Measurements from ENCODE around the gene DGKD.

DGKD gene

GRCh38 chr2:233341296-233341695, 13.0 kb upstream of the DGKD start:
- TF ChIP-seq EZH2 (optimal IDR thresholded peaks at IDR 0.05; ENCODE audit: low read depth, low read length) = no peak

GRCh38 chr2:233342301-233342700, 12.0 kb upstream of the DGKD start:
- H3K9ac ChIP-seq (ENCODE audit: low read length) = no peak overlapping the region
- H3K27me3 ChIP-seq (replicated peaks; ENCODE audit: insufficient read depth, low read length) = no peaks in the 10 kb centered on the region
- H3K36me3 ChIP-seq (replicated peaks; ENCODE audit: insufficient read depth, low read length) = no peaks in the 10 kb centered on the region
- no peak for TF ChIP-seq CTCF (IDR thresholded peaks at IDR 0.05; ENCODE audit: low read length)
- TF ChIP-seq EZH2 (optimal IDR thresholded peaks at IDR 0.05; ENCODE audit: low read depth, low read length) = no peak
- TF ChIP-seq EZH2phosphoT487 (IDR thresholded peaks at IDR 0.05; ENCODE audit: low read length) = no peak
- no peaks in the 10 kb centered on the region for H3K4me1 ChIP-seq (ENCODE audit: low read length)
- DNase-seq = no peak
- no peak overlapping the region for H3K4me2 ChIP-seq (ENCODE audit: low read depth, low read length)
- H3F3A ChIP-seq (ENCODE audit: insufficient read depth, low read length) = no peaks in the 10 kb centered on the region
- H3K27ac ChIP-seq (ENCODE audit: low read length) = no peak overlapping the region
- H4K20me1 ChIP-seq (ENCODE audit: insufficient read depth, low read length) = no peaks in the 10 kb centered on the region
- H2AFZ ChIP-seq (ENCODE audit: low read length) = no peak overlapping the region
- no peaks in the 10 kb centered on the region for H3K79me2 ChIP-seq (ENCODE audit: low read length)
- H3K9me2 ChIP-seq (replicated peaks; ENCODE audit: insufficient read depth, low read length) = no peaks in the 10 kb centered on the region
- H3K9me3 ChIP-seq (replicated peaks; ENCODE audit: insufficient read depth, low read length) = no peaks in the 10 kb centered on the region
- no peak overlapping the region for H3K4me3 ChIP-seq (ENCODE audit: low read length)

More at GRCh38 chr2:233341296-233341695, 13.0 kb upstream of the DGKD start:
- Histone ChIP-seq H3K4me3 (ENCODE audit: low read length) (no peak overlapping the region), H2AFZ (ENCODE audit: low read length) (no peak overlapping the region), H3K79me2 (ENCODE audit: low read length) (no peaks in the 10 kb centered on the region), H4K20me1 (ENCODE audit: insufficient read depth, low read length) (no peaks in the 10 kb centered on the region), H3K9me2 (replicated peaks; ENCODE audit: insufficient read depth, low read length) (no peaks in the 10 kb centered on the region), H3K9me3 (replicated peaks; ENCODE audit: insufficient read depth, low read length) (no peaks in the 10 kb centered on the region), H3K9ac (ENCODE audit: low read length) (no peak overlapping the region), H3K36me3 (replicated peaks; ENCODE audit: insufficient read depth, low read length) (no peaks in the 10 kb centered on the region), H3K4me1 (ENCODE audit: low read length) (no peaks in the 10 kb centered on the region), H3K27ac (ENCODE audit: low read length) (no peak overlapping the region), H3K27me3 (replicated peaks; ENCODE audit: insufficient read depth, low read length) (no peaks in the 10 kb centered on the region), H3K4me2 (ENCODE audit: low read depth, low read length) (no peak overlapping the region), H3F3A (ENCODE audit: insufficient read depth, low read length) (no peaks in the 10 kb centered on the region)
- no peak for DNase-seq

- DNase-seq = no peak
- Histone ChIP-seq H3K27me3 (replicated peaks; ENCODE audit: insufficient read depth, low read length) (no peaks in the 10 kb centered on the region), H3K27ac (ENCODE audit: low read length) (no peak overlapping the region), H3K9ac (ENCODE audit: low read length) (no peak overlapping the region), H3K4me1 (ENCODE audit: low read length) (peaks cover under 1% of the 10 kb centered on the region; the same call in 1 of the 2 replicates), H3K9me2 (replicated peaks; ENCODE audit: insufficient read depth, low read length) (no peaks in the 10 kb centered on the region), H3F3A (ENCODE audit: insufficient read depth, low read length) (no peaks in the 10 kb centered on the region), H4K20me1 (ENCODE audit: insufficient read depth, low read length) (no peaks in the 10 kb centered on the region), H3K79me2 (ENCODE audit: low read length) (no peaks in the 10 kb centered on the region), H3K9me3 (replicated peaks; ENCODE audit: insufficient read depth, low read length) (no peaks in the 10 kb centered on the region), H3K36me3 (replicated peaks; ENCODE audit: insufficient read depth, low read length) (no peaks in the 10 kb centered on the region), H3K4me3 (ENCODE audit: low read length) (no peak overlapping the region), H3K4me2 (ENCODE audit: low read depth, low read length) (no peak overlapping the region), H2AFZ (ENCODE audit: low read length) (no peak overlapping the region)
- TF ChIP-seq CTCF (IDR thresholded peaks at IDR 0.05; ENCODE audit: low read length) = no peak
- TF ChIP-seq EZH2 (optimal IDR thresholded peaks at IDR 0.05; ENCODE audit: low read depth, low read length) = no peak
- TF ChIP-seq EZH2phosphoT487 (IDR thresholded peaks at IDR 0.05; ENCODE audit: low read length) = no peak
These were observed 11.1 kb upstream of the DGKD start for GRCh38 chr2:233343171-233343705.

- Histone ChIP-seq H2AFZ (ENCODE audit: low read length) (no peak overlapping the region), H3K9ac (ENCODE audit: low read length) (no peak overlapping the region), H3K9me2 (replicated peaks; ENCODE audit: insufficient read depth, low read length) (no peaks in the 10 kb centered on the region), H3K27ac (ENCODE audit: low read length) (no peak overlapping the region), H3K9me3 (replicated peaks; ENCODE audit: insufficient read depth, low read length) (no peaks in the 10 kb centered on the region), H3K27me3 (replicated peaks; ENCODE audit: insufficient read depth, low read length) (no peaks in the 10 kb centered on the region), H3K36me3 (replicated peaks; ENCODE audit: insufficient read depth, low read length) (no peaks in the 10 kb centered on the region), H4K20me1 (ENCODE audit: insufficient read depth, low read length) (no peaks in the 10 kb centered on the region), H3F3A (ENCODE audit: insufficient read depth, low read length) (peaks cover 3% of the 10 kb centered on the region; the same call in 1 of the 2 replicates), H3K4me2 (ENCODE audit: low read depth, low read length) (no peak overlapping the region), H3K4me3 (ENCODE audit: low read length) (no peak overlapping the region), H3K4me1 (ENCODE audit: low read length) (peaks cover 21% of the 10 kb centered on the region), H3K79me2 (ENCODE audit: low read length) (no peaks in the 10 kb centered on the region)
- no peak for DNase-seq
- no peak for TF ChIP-seq CTCF (IDR thresholded peaks at IDR 0.05; ENCODE audit: low read length)
- no peak for TF ChIP-seq EZH2phosphoT487 (IDR thresholded peaks at IDR 0.05; ENCODE audit: low read length)
- TF ChIP-seq EZH2 (optimal IDR thresholded peaks at IDR 0.05; ENCODE audit: low read depth, low read length) = no peak
These were observed 7.9 kb upstream of the DGKD start for GRCh38 chr2:233346376-233346775.

Data from MM.1S (cell line).